Naive thymus-derived CD4-positive, alpha-beta T cell (primary cell): ENCODE data around the gene SYNE2. TPM values are rescaled to one million over a fixed set of nuclear protein-coding genes. Genes with fewer than 3 reads are reported as not detected.
"Not testable (repeated sequence)": the region's sequence is repeated elsewhere in the genome, so short reads cannot be mapped to it uniquely, and the experiment has no call there.

Source experiments
- ATAC-seq: fragments of 150-1000 bp; cut with Tn5 transposase; 2 replicates; pipeline ENCODE4 v1.10.0; 2021; ENCODE audit warnings: mild to moderate bottlenecking, moderate library complexity
- CTCF ChIA-PET: fragments of 350-600 bp; sonication (Branson Sonifier 250); formaldehyde crosslinking; loops from one replicate; lab custom pipeline; 2021; ENCODE audit warnings: antibody characterized with exemption; lab: Charles Lee
- POLR2A ChIA-PET: fragments of 350-600 bp; sonication (Branson Sonifier 250); formaldehyde crosslinking; loops from one replicate; lab custom pipeline; 2021; ENCODE audit warnings: antibody characterized with exemption, inconsistent platforms; lab: Charles Lee
- DNase-seq, 9 donors: peaks; one replicate each; pipeline versions ENCODE4 v3.0.0 to v3.0.0-alpha.2; 2020 to 2022; ENCODE audit warnings: mixed read lengths in 1 of 9
- H3K27ac ChIP-seq: one replicate; pipeline ENCODE4 v1.7.0; 2013; ENCODE audit warnings: mild to moderate bottlenecking, low read depth, low read length, moderate library complexity
- H3K27me3 ChIP-seq, 2 donors: one replicate each; pipeline ENCODE4 v1.7.0; 2013; ENCODE audit warnings: low read length in 2 of 2, mild to moderate bottlenecking in 2 of 2, moderate library complexity in 2 of 2; ENCODE audit not compliant: control insufficient read depth in 2 of 2, insufficient read depth in 2 of 2
- H3K36me3 ChIP-seq, 3 experiments: 1 replicate in 2 of 3; 2 replicates in 1 of 3; pipeline ENCODE4 v1.7.0; 2013; ENCODE audit warnings: low read length in 3 of 3, mild to moderate bottlenecking in 3 of 3, moderate library complexity in 1 of 3; ENCODE audit not compliant: insufficient read depth in 3 of 3, control insufficient read depth in 2 of 3
- H3K4me1 ChIP-seq, 2 donors: one replicate each; pipeline ENCODE4 v1.7.0; 2013; ENCODE audit warnings: low read length in 2 of 2, mild to moderate bottlenecking in 2 of 2, moderate library complexity in 1 of 2; ENCODE audit not compliant: control insufficient read depth in 2 of 2, insufficient read depth in 2 of 2
- H3K4me3 ChIP-seq: 2 replicates; pipeline ENCODE4 v1.7.0; 2013; ENCODE audit warnings: mild to moderate bottlenecking, low read length
- H3K9me3 ChIP-seq, 3 experiments: 1 replicate in 2 of 3; 2 replicates in 1 of 3; pipeline ENCODE4 v1.7.0; 2013; ENCODE audit warnings: low read length in 3 of 3; ENCODE audit not compliant: control insufficient read depth in 2 of 3
- H3K27ac Mint-ChIP-seq, 9 donors: one replicate each; pipeline ENCODE4 v1.8.0; 2020 to 2022; ENCODE audit warnings: mixed read lengths in 9 of 9, mild to moderate bottlenecking in 8 of 9, moderate library complexity in 5 of 9, inconsistent platforms in 2 of 9
- H3K27me3 Mint-ChIP-seq, 5 donors: one replicate each; pipeline ENCODE4 v1.8.0; 2021 to 2022; ENCODE audit warnings: mixed read lengths in 5 of 5, mild to moderate bottlenecking in 1 of 5
- H3K36me3 Mint-ChIP-seq, 5 donors: one replicate each; pipeline ENCODE4 v1.8.0; 2020 to 2022; ENCODE audit warnings: mixed read lengths in 5 of 5, mild to moderate bottlenecking in 3 of 5, inconsistent platforms in 1 of 5
- H3K4me1 Mint-ChIP-seq, 7 donors: one replicate each; pipeline ENCODE4 v1.8.0; 2020 to 2022; ENCODE audit warnings: mixed read lengths in 7 of 7, mild to moderate bottlenecking in 3 of 7, inconsistent platforms in 1 of 7
- H3K4me3 Mint-ChIP-seq, 10 donors: one replicate each; pipeline ENCODE4 v1.8.0; 2020 to 2022; ENCODE audit warnings: mild to moderate bottlenecking in 10 of 10, mixed read lengths in 10 of 10, moderate library complexity in 6 of 10, inconsistent platforms in 2 of 10
- H3K9me3 Mint-ChIP-seq, 11 donors: one replicate each; pipeline ENCODE4 v1.8.0; 2020 to 2022; ENCODE audit warnings: mixed read lengths in 11 of 11, mild to moderate bottlenecking in 4 of 11, inconsistent platforms in 1 of 11, moderate library complexity in 1 of 11
- intact Hi-C, 2 donors: fragments of 100-400 bp; cut with micrococcal nuclease; formaldehyde crosslinking; loops; one replicate each; pipeline ENCODE4 v1.15.1; 2023
- polyA plus RNA-seq, 2 donors: library from polyadenylated mRNA; unstranded; fragments of 300-500 nt; fragmentation: Illumina TruSeq; gene quantifications; one replicate each; pipeline ENCODE4 v1.2.3, GENCODE V29; 2021
- total RNA-seq, 6 experiments: library from RNA in 5 of 6; stranded (reverse) in 5 of 6; gene quantifications; 1 replicate in 5 of 6; 2 replicates in 1 of 6; pipeline ENCODE4 v1.2.3 and lab custom pipeline; 2021 to 2026

Gene SYNE2
- total RNA-seq (100 to 1,000 TPM in 4 of 5 experiments, 10 to 100 TPM in 1; 77.7 to 170 (median 149) TPM), polyA plus RNA-seq (10 to 100 TPM; 22.4 to 29.2 TPM), total RNA-seq (lab: John Stamatoyannopoulos, UW) (405 reads per million, percentile 97 among the genes with 10 or more reads in this experiment)

GRCh38 chr14:63852817-63853731 lies at the start of gene SYNE2:
Gene SYNE2, plus strand, starts transcription at chr14:63853004. Its CDS starts 56,145 bp downstream, at chr14:63909149.
- H3K36me3 Mint-ChIP-seq: peaks cover 0 to 19% (median 0%) of the 10 kb centered on the region in 5 donors
- peak within 1 kb of the TSS; percentile 85 to 99 (median 98) for H3K4me3 Mint-ChIP-seq
- Histone ChIP-seq H3K27me3 (no peaks in the 10 kb centered on the region), H3K9me3 (no peaks in the 10 kb centered on the region), H3K4me1 (peaks cover 29 to 39% of the 10 kb centered on the region in 2 donors), H3K27ac (peak within 1 kb of the TSS; percentile 72), H3K36me3 (no peaks in the 10 kb centered on the region), H3K4me3 (peak within 1 kb of the TSS; percentile 52)
- peaks cover 30 to 44% (median 42%) of the 10 kb centered on the region in 7 donors for H3K4me1 Mint-ChIP-seq
- DNase-seq (peak; percentile 67 to 89 (median 80)), ATAC-seq (peak; percentile 90)
- H3K27ac Mint-ChIP-seq: peak within 1 kb of the TSS; percentile 77 to 98 (median 91)
- ChIA-PET POLR2A (interaction anchor here (1.1 to 5.3 kb wide), 5 partner anchors 10 to 87 kb away, joined by 4 to 45 read pairs (median 7); no protein-coding TSS in a partner anchor), CTCF (interaction anchor here (0.9 to 1.2 kb wide), 5 partner anchors 12 to 442 kb away, joined by 3 to 5 read pairs (median 3); no protein-coding TSS in a partner anchor)
- peaks cover 0 to 3% (median 0%) of the 10 kb centered on the region in 11 donors for H3K9me3 Mint-ChIP-seq
- intact Hi-C loops: loop anchor here (1.0 to 5.0 kb wide), 11 partner anchors 11 to 688 kb away; partner anchors contain the start of genes SGPP1 (in 2 of the 2), HSPA2 (in 1 of the 2) and MTHFD1 (in 1 of the 2)
- peaks cover 0 to 25% (median 0%) of the 10 kb centered on the region in 5 donors for H3K27me3 Mint-ChIP-seq

GRCh38 chr14:63803221-63803791 lies 49.5 kb upstream of the SYNE2 start:
- H3K36me3 ChIP-seq, intact Hi-C loops, H3K36me3 Mint-ChIP-seq, H3K4me1 ChIP-seq, H3K9me3 ChIP-seq, H3K27me3 ChIP-seq, H3K9me3 Mint-ChIP-seq, H3K4me3 Mint-ChIP-seq, H3K27ac ChIP-seq, H3K27ac Mint-ChIP-seq, POLR2A ChIA-PET, CTCF ChIA-PET, ATAC-seq, H3K4me3 ChIP-seq, DNase-seq: not testable (repeated sequence)
- Mint-ChIP-seq H3K27me3 (peaks cover 0 to 17% (median 0%) of the 10 kb centered on the region in 5 donors), H3K4me1 (peaks cover 3 to 12% (median 5%) of the 10 kb centered on the region in 7 donors)

- H3K9me3 ChIP-seq, H3K4me1 ChIP-seq, CTCF ChIA-PET, H3K4me3 ChIP-seq, H3K27me3 ChIP-seq, DNase-seq, H3K36me3 Mint-ChIP-seq, H3K9me3 Mint-ChIP-seq, H3K4me3 Mint-ChIP-seq, H3K36me3 ChIP-seq, H3K27ac Mint-ChIP-seq, ATAC-seq, POLR2A ChIA-PET, H3K27ac ChIP-seq, intact Hi-C loops, H3K4me1 Mint-ChIP-seq: not testable (repeated sequence)
- H3K27me3 Mint-ChIP-seq: peaks cover 0 to 13% (median 0%) of the 10 kb centered on the region in 5 donors
These were observed 46.7 kb upstream of the SYNE2 start for GRCh38 chr14:63806064-63806463.

- H3K27ac Mint-ChIP-seq, intact Hi-C loops, H3K4me1 Mint-ChIP-seq, ATAC-seq, H3K4me3 ChIP-seq, H3K36me3 Mint-ChIP-seq, H3K4me1 ChIP-seq, DNase-seq, CTCF ChIA-PET, H3K4me3 Mint-ChIP-seq, H3K36me3 ChIP-seq, H3K9me3 ChIP-seq, H3K27me3 Mint-ChIP-seq, H3K27me3 ChIP-seq, H3K27ac ChIP-seq: not testable (repeated sequence)
- POLR2A ChIA-PET: interaction anchor here (0.5 kb wide), 1 partner anchor 9 kb away, joined by 3 read pairs; no protein-coding TSS in a partner anchor
- H3K9me3 Mint-ChIP-seq: peaks cover 0 to 20% (median 8%) of the 10 kb centered on the region in 11 donors
These were observed 41.1 kb upstream of the SYNE2 start for GRCh38 chr14:63811692-63812091.

GRCh38 chr14:63833728-63834127 lies 19.1 kb upstream of the SYNE2 start:
- no peaks in the 10 kb centered on the region for H3K4me1 ChIP-seq
- DNase-seq (no peak), ATAC-seq (no peak)
- peaks cover 0 to 5% (median 0%) of the 10 kb centered on the region in 5 donors for H3K27me3 Mint-ChIP-seq
- H3K4me1 Mint-ChIP-seq: no peaks in the 10 kb centered on the region
- no peaks in the 10 kb centered on the region for H3K27me3 ChIP-seq
- H3K36me3 ChIP-seq: no peaks in the 10 kb centered on the region
- H3K9me3 Mint-ChIP-seq: no peaks in the 10 kb centered on the region
- ChIA-PET CTCF (interaction anchor here (0.7 kb wide), 1 partner anchor 38 kb away, joined by 3 read pairs; no protein-coding TSS in a partner anchor), POLR2A (no interaction called here)
- H3K9me3 ChIP-seq: no peaks in the 10 kb centered on the region
- no peak overlapping the region for H3K27ac ChIP-seq
- intact Hi-C loops: no loop called here
- H3K27ac Mint-ChIP-seq: peak overlapping the region in 1 of 9 donors; percentile 4
- no peak overlapping the region for H3K4me3 ChIP-seq
- H3K36me3 Mint-ChIP-seq: no peaks in the 10 kb centered on the region
- H3K4me3 Mint-ChIP-seq: no peak overlapping the region

- no peaks in the 10 kb centered on the region for H3K36me3 ChIP-seq
- peaks cover 0 to 21% (median 5%) of the 10 kb centered on the region in 11 donors for H3K9me3 Mint-ChIP-seq
- H3K27ac Mint-ChIP-seq: peak overlapping the region in 1 of 9 donors; percentile 31
- no peak overlapping the region for H3K27ac ChIP-seq
- H3K4me1 ChIP-seq: peaks cover 0 to 3% of the 10 kb centered on the region in 2 donors
- CTCF ChIA-PET: interaction anchor here (1.6 kb wide), 1 partner anchor 181 kb away, joined by 3 read pairs; no protein-coding TSS in a partner anchor
- H3K4me3 ChIP-seq: no peak overlapping the region
- H3K4me1 Mint-ChIP-seq: peaks cover 0 to 5% (median 4%) of the 10 kb centered on the region in 7 donors
- intact Hi-C loops: loop anchor here (1.0 to 5.0 kb wide), 2 partner anchors 153 to 456 kb away; no protein-coding TSS in a partner anchor
- peaks cover 0 to 4% (median 0%) of the 10 kb centered on the region in 5 donors for H3K27me3 Mint-ChIP-seq
- peak; percentile 80 for ATAC-seq
- DNase-seq: peak in 8 of 9 donors; percentile 20 to 57 (median 46)
- H3K4me3 Mint-ChIP-seq: no peak overlapping the region
- no peaks in the 10 kb centered on the region for H3K27me3 ChIP-seq
- H3K36me3 Mint-ChIP-seq: peaks cover 0 to 5% (median 4%) of the 10 kb centered on the region in 5 donors
- peaks cover 0 to 4% (median 0%) of the 10 kb centered on the region in 3 experiments for H3K9me3 ChIP-seq
- POLR2A ChIA-PET: no interaction called here
These were observed 11.8 kb upstream of the SYNE2 start for GRCh38 chr14:63840981-63841380.
